GM21515 (cell line): ENCODE data around the gene PCDHGA8.
"Not testable (repeated sequence)": the region's sequence is repeated elsewhere in the genome, so short reads cannot be mapped to it uniquely, and the experiment has no call there.

ENCODE experiments used
- ATAC-seq: cut with Tn5 transposase; IDR thresholded peaks from one replicate; pipeline ENCODE4 v1.9.1; 2021; ENCODE audit not compliant: unreplicated experiment

PCDHGA8 gene

GRCh38 chr5:141430332-141431113 is 38.1 kb downstream of the PCDHGA8 start, which contains the start of gene PCDHGA12:
PCDHGA12 (plus strand) TSS chr5:141430507; CDS start chr5:141430760, 253 bp downstream.
- peak; percentile 88 for ATAC-seq

- ATAC-seq = peak; percentile 44
These were observed 38.9 kb downstream of the PCDHGA8 start for GRCh38 chr5:141431286-141431685.

DNA sequence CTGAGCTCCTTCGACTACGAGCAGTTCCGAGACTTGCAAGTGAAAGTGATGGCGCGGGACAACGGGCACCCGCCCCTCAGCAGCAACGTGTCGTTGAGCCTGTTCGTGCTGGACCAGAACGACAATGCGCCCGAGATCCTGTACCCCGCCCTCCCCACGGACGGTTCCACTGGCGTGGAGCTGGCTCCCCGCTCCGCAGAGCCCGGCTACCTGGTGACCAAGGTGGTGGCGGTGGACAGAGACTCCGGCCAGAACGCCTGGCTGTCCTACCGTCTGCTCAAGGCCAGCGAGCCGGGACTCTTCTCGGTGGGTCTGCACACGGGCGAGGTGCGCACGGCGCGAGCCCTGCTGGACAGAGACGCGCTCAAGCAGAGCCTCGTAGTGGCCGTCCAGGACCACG is 39.9 kb downstream of the PCDHGA8 start:
- not testable (repeated sequence) for ATAC-seq

- not testable (repeated sequence) for ATAC-seq
These were observed 40.3 kb downstream of the PCDHGA8 start for GRCh38 chr5:141432726-141433125.

DNA sequence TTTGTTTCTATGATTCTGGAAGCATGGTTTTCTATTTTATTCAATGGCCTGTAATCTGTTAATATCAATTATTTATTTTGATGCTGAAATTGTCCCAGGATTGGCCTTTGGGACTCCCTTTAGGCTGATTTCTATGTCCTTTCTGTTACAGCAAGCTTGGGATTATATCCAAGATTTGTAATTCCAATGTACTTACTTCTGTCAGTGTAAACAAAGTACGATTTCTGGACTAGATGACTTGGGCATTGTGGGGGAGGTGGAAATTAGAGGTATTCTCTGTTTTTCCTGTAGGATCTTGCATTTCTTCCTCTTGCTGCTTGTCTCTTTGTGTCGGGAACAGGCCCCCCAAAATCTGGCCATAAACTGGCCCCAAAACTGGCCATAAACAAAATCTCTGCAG is 41.6 kb downstream of the PCDHGA8 start:
- ATAC-seq = no peak

DNA sequence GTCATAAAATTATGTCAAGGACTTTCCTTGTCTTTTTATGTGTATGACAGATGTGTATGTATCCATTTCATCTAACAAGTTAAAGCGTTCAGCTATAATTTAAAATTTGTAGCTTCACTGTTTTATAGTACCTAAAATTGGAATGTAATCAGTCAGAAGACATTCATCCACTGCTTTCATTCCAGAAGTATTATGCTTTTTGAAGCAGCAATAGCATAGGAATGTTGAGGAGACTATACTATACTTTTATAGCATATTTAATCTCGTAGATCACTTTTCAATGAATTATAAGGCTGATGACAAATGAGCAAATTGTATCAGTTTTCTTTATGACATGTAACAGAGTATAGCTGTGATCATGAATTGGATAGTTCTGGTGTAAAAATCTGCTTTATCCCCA is 44.8 kb downstream of the PCDHGA8 start:
- no peak for ATAC-seq

DNA sequence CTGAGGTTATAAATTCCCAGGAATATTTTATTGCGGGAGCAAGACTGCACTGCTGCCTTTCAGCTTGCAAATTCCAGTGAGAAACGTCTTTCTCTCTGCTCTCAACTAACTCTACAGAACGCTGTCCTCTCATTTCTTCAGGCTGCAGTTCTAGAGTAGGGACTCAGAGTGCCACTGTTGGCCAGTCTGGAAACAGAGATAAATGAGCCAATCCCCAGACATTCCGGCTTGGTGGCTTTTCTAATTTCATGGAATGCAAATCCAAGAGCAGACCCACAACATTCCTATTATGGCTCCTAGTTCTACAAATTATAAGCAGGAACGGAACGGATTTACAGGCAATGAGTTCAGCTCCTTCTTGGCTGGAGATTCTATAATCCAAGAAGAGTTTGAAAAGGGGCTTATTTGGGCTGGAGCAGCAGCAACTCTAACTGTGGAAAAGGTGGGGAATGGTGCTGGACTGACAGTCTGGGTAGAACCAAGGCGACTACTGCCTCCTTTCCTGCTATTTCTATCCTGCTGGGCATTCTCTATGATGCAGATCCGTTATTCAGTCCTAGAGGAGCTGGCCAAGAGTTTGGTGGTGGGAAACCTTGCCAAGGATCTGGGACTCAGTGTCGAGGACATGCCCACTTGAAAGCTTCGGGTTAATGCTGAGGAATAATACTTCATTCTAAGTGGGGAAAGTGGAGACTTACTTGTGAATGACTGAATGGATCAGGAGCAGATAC is 47.1 kb downstream of the PCDHGA8 start:
- no peak for ATAC-seq

DNA sequence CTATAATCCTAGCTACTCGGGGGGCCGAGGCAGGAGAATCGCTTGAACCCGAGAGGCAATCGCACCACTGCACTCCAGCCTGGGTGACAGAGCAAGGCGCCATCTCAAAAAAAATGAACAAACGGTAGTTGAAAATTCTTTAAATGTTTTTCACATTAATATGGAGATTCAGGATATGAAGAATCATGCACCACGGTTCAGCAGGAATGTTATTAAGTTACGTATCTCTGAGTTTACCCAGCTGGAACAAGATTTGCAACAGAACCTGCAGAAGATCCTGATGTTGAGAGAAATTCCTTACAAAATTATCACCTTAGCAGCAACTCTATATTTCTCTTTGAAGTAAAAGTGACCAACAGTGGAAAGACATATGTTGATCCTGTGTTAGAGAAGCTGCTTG is 47.9 kb downstream of the PCDHGA8 start:
- ATAC-seq = no peak

GRCh38 chr5:141441571-141442170 is 49.2 kb downstream of the PCDHGA8 start:
- ATAC-seq = no peak
